Left hindlimb (tissue), 1 donor: Measurements from ENCODE around the gene KDM5D.

Source experiments
- DNase-seq: peaks from one replicate; pipeline ENCODE4 v3.0.0-alpha.2; 2018

Gene KDM5D

DNA sequence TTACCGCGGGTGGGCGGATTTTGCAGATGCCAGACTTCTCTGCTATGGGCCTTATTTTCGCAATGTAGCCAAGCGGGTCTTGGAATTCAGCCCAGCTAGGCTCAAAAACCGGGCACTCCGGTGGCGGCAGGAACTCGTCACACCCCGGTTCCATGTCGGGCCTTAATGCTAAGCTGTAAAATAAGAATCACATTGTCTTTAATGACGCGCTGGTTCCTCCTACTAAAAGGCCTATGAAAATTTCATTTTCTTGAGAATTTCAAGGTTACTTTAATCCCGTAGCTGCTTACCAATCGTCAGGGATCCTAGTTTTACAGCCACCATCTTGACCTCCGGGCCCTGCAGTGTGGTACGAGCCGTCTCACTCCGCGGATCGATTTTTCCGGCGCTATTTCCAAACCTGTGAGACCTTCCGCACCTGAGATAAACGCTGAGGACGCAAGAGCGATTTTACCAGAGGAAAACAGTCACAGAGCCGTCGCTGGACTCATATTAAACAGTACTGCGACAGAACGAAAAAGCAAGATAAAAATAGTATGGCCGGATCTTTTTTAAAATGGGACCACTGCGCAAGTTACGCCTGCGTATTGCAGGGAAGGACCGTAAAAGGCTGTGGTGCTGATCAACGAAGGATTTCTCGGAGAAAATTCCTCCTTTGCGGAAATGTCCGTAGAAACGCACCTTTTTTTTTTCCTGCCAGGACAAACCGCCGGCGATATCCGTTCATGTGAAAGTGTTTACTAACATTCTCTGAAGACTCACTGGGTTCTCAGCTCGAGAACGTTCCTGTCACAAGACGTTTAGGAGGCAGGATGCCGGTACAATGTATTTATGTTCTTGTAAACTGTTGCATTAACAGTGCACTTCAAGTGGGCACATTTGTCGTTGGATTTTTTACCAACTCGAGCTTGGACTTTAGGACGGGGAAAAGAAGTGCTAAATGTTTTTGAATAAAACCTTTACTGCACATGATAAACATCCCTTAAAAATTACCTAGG, at the start of gene KDM5D:
Gene KDM5D (minus strand): TSS at position 346 of the 998 bp plus-strand sequence. CDS start 192 bp downstream, at position 154.
- peak; percentile 76 for DNase-seq

DNA sequence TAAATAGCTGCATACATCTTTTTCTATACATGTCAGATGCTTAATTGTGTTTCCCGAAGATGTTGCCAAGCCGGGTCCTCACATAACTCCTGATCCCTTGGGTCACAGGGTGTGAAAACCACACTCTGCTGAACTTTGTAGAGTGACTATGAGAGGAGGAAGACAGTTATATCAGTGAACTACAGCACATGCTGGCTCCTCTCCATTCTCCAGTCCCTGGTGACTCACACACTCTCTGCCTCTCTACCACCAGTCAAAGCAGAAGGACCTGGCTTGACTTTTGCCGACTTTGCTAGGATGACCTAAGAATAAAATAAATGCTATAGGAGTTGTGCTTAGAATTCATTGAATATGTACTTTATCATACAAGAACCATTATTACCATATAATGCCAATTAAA, 23.8 kb upstream of the KDM5D start:
- no peak for DNase-seq

DNA sequence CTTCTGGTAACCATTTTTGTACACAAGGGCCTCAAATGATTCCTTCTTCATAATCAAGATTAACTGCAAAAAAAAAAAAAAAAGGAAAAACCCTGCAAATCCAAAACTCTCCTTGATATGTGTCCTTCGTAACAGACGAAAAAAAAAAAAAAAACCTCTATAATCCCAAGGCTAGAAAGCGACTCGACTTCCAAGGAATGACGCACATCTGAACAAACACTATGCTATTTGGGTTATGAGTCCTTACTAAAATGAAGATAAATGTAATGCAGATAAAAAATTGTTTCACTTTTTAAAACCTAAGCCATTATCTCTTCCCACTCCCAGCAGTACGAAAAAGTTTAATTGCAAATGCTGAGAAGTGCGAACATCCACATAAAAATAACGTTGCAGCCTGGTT, 1.2 kb downstream of the KDM5D start:
- DNase-seq: no peak

DNA sequence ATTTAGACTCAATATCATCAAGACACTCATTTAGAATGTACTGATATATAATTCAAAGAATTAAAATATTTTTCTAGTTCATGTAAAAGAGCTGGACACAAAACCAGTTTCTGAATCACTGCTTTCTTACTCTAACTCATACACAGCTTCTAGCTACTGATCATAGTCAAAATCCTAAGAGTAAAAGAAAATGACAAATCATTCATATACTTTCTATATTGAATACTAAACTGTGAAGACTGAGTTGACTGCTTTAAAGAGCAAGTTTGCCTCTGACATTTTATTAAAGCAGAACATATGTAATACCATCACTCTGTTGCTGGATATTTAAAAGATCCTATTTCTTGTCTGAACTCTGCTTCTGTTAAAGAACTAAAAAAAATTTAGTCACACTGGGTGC, 2.4 kb downstream of the KDM5D start:
- no peak for DNase-seq

DNA sequence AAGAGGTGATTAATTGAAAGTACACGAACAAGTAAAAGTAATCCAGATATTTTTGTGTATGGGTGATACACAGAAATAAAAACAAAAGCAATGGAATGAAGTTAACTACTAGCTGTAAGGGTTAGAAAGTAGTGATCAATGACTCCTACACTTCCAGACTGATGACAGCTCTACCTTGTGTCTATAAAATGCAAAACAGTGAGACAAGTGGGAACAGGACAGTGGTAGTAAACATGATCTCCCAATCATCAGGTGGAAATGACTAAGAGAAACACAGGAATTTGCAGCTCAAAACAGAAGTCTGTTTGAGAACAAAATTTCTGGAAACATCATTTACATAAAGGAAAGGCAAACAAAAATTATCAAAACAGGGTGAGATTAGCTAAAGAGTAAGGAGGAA, 10.1 kb downstream of the KDM5D start:
- no peak for DNase-seq

DNA sequence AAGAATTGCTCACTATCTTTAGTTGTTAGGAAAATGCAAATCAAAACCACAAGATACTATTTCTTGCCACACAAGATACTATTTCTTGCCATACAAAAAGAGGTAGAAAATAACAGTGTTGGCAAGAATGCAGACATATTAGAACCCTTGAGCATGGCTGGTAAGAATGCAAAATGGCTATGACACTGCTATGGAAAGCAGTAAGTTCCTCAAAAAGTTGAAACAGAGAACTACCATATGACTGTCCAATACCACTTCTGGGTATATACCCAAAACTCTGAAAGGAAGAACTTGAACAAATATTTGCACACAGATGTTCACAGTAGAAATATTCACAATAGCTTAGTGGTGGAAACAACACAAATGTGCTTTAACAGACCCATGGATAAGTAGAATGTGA, 26.6 kb downstream of the KDM5D start:
- DNase-seq: no peak

DNA sequence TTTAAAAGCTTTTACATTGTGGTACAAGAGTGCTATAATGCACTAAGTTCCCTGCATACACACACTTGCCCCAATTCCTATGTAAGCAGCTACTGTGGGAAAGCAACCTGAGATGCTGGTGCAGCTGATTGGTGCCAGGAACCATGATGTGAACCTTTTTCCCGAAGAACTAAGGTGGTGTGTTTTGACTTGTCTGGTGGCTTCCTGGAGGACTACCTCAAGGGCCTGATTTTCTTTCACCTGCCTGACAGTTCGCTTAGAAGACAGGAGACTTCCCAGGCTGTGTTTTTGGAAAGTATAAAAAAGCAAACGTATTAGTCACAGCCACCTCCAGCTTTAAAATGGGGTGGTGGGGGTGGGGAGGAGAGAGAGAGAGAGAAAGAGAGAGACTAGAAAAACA, 27.4 kb downstream of the KDM5D start:
- no peak for DNase-seq

DNA sequence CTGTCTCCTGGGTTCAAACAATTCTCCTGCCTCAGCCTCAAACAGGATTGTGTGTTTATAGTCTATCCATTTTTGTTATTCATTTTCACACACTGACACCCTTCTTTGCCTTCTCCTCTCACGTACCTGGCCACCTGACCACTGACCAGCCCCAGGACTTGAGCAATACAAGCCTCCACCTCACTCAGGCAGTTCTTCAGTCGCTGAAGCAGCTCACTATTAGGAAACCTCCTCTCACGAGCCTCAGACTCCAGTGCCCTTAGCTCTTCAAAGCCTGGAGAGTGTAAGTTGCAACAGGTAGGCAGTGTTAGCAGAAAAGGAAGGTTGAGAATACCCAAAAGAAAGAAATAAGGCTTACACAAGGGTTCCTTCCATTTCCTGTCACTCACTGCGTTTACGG, 29.3 kb downstream of the KDM5D start:
- no peak for DNase-seq

DNA sequence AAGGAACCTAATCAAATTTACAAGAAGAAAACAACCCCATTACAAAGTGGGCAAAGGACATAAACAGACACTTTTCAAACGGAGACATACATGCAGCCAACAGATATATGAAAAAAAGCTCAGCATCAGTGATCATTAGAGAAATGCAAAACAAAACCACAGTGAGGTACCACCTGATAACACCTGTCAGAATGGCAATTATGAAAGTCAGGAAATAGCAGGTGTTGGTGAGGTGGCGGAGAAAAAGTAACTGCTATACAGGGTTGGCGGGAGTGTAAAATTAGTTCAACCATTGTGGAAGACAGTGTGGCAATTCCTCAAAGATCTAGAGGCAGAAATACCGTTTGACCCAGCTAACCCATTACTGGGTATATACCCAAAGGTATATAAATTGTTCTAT, 31.1 kb downstream of the KDM5D start:
- no peak for DNase-seq

DNA sequence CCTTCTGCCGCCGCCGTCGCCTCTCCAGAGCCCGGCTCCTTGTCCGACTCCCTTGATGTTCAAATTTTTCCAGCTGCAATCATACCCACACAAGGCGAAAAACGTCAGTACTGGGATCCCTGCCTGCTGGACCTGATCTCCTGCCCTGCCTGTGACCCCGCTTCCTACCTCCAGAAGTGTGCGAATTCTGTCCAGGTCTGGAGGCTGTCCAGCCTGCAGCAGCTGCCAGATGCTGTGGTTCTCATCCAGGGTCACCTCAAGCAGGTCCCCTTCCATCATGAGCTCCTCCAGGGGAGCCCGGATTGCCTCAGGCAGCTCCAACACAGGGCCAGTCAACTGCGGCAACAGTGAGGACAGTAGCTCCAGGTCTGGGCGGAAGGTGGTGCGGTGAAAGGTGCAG, 38.3 kb downstream of the KDM5D start:
- no peak for DNase-seq

DNA sequence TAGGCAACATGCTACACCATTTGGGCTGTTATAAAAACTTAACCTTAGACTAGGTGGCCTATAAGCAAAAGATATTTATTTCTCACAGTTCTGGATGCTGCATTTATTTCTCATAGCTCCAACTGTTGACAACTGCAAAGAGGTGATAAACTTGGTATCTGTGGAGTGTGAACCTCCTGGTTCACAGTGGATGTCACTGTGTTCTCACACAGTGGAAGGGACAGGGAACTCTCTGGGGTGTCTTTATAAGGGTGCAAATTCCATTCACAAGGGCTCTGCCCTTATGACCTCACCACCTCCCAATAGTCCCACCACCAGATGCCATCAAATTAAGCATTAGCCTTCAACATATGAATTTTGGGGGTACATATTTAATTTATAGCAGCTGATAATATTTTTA, 46.0 kb downstream of the KDM5D start:
- DNase-seq: no peak

DNA sequence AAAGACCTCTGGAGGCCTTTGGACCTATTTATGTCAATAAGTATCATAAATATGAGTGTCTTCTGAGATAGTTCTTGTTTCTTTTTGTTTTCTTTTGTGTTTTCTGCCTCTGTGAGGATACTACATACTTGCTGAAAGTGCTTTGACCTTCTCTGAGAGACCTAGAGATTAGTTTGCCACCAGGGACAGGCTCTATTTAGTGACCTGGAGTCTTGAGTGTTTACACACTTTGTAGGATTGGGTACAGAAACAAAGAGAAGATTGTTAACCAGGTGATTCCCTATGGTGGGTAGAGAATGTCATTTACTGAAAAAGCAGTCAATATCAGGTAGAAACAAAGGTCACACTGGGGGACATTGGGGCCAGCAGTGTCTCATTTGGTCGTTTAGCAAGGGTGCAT, 63.7 kb downstream of the KDM5D start:
- DNase-seq: no peak
